BLaER1 (cell line): ENCODE measurements around the gene EDN2.

ENCODE experiments used
- H3K27ac ChIP-seq: shearing (Covaris generic); formaldehyde crosslinking; 2 replicates; pipeline ENCODE4 v1.8.1; 2022
- H3K27me3 ChIP-seq: shearing (Covaris generic); formaldehyde crosslinking; 2 replicates; pipeline ENCODE4 v1.8.1; 2022
- H3K36me3 ChIP-seq: shearing (Covaris generic); formaldehyde crosslinking; 2 replicates; pipeline ENCODE4 v1.8.1; 2022
- H3K4me1 ChIP-seq: shearing (Covaris generic); formaldehyde crosslinking; 2 replicates; pipeline ENCODE4 v1.8.1; 2022
- H3K4me2 ChIP-seq: shearing (Covaris generic); formaldehyde crosslinking; 2 replicates; pipeline ENCODE4 v1.8.1; 2022
- H3K4me3 ChIP-seq: shearing (Covaris generic); formaldehyde crosslinking; 2 replicates; pipeline ENCODE4 v1.8.1; 2022
- H3K9ac ChIP-seq: shearing (Covaris generic); formaldehyde crosslinking; 2 replicates; pipeline ENCODE4 v1.8.1; 2022
- H3K9me3 ChIP-seq: shearing (Covaris generic); formaldehyde crosslinking; 2 replicates; pipeline ENCODE4 v1.8.1; 2022
- H4K20me1 ChIP-seq: shearing (Covaris generic); formaldehyde crosslinking; 2 replicates; pipeline ENCODE4 v1.8.1; 2022
- Cebpa-rat ChIP-seq: shearing (Covaris generic); IDR thresholded peaks from 2 replicates; pipeline ENCODE4 v1.8.1; 2022

The EDN2 gene

DNA sequence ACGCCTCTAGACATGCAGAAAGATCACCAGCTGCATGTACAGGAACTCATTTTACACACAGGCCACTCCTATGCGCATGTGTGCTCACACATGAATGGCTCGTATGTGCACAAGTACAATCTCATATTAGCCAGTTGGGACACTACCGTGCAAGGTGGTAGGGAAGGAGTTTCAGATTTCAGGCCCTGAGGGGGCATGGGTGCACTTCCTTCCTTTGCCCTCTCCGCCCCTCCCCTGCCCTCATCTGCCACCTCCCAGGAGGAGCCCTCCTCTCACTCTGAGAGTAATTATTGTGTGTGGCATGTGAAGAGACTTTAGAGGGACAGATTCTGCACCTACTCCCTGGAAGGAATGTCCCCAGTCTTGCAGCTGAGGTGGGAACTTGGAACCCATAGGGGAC is 14.8 kb downstream of the EDN2 start:
- Histone ChIP-seq H3K9me3 (no peaks in the 10 kb centered on the region), H3K4me3 (no peak overlapping the region), H3K27me3 (no peaks in the 10 kb centered on the region), H3K4me2 (peak overlapping the region; percentile 65), H3K27ac (peak overlapping the region; percentile 1; the same call in 1 of the 2 replicates), H3K9ac (no peak overlapping the region), H3K36me3 (no peaks in the 10 kb centered on the region), H4K20me1 (no peaks in the 10 kb centered on the region), H3K4me1 (peaks cover 50% of the 10 kb centered on the region)
- TF ChIP-seq Cebpa-rat: no peak

DNA sequence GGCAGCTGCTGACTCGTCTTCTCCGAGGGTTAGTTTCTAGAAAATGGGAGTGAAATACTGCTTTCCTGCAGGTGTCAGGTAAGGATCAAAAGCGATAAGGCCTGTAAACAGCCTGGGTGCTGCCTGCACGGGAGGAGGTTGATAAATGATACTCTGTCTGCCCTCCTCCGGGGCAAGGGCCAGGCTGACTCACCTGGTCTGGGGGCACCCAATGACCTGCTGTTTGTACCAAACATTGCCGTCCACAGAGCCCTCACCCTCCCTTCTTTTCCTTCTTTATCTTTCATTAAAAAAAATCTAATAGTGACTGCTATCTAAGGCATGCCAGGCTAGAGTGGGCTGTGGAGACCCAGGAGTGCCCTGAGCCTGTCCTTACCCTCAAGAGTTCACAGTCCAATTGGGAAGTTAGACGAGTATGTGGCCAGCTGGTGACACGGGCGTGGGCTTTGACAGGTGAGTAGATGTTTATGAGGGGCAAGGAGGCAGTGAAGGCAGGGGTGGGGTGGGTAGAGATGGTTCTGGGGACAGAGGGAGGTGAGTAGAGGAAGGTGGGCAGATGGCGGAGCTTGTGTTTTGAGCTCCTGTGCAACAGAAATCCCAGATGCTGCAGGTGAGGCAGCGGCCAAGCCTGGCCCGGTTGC is 16.2 kb downstream of the EDN2 start:
- Histone ChIP-seq H3K27ac (peak overlapping the region; percentile 53; the same call in 1 of the 2 replicates), H3K9ac (no peak overlapping the region), H3K4me2 (peak overlapping the region; percentile 78), H3K9me3 (no peaks in the 10 kb centered on the region), H3K27me3 (no peaks in the 10 kb centered on the region), H3K36me3 (no peaks in the 10 kb centered on the region), H4K20me1 (no peaks in the 10 kb centered on the region), H3K4me3 (no peak overlapping the region), H3K4me1 (peaks cover 50% of the 10 kb centered on the region)
- TF ChIP-seq Cebpa-rat: no peak

DNA sequence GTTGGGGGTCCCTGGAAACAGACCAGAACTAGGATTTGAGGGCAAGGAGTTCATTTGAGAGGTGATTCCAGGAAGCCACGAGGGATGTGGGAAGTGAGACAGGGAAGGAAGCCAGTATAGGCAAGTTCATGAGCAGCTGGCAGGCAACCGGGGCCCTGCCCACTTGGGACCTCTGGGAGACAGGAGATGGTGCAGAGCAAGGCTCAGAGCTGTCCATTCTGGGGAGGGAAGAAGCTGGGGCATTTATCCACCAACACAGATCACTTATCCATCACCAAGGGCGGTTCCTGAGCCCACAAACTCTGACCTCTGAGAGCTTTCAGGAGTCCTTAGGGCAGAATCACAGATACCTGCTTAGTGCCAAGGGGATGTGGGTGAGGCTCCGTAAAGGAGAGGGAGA is 16.8 kb downstream of the EDN2 start:
- TF ChIP-seq Cebpa-rat: no peak
- peak overlapping the region; percentile 78 for H3K4me2 ChIP-seq
- no peak overlapping the region for H3K4me3 ChIP-seq
- H3K9ac ChIP-seq: no peak overlapping the region
- no peaks in the 10 kb centered on the region for H4K20me1 ChIP-seq
- H3K9me3 ChIP-seq: no peaks in the 10 kb centered on the region
- no peaks in the 10 kb centered on the region for H3K27me3 ChIP-seq
- peak overlapping the region; percentile 53 for H3K27ac ChIP-seq
- H3K4me1 ChIP-seq: peaks cover 50% of the 10 kb centered on the region
- no peaks in the 10 kb centered on the region for H3K36me3 ChIP-seq

DNA sequence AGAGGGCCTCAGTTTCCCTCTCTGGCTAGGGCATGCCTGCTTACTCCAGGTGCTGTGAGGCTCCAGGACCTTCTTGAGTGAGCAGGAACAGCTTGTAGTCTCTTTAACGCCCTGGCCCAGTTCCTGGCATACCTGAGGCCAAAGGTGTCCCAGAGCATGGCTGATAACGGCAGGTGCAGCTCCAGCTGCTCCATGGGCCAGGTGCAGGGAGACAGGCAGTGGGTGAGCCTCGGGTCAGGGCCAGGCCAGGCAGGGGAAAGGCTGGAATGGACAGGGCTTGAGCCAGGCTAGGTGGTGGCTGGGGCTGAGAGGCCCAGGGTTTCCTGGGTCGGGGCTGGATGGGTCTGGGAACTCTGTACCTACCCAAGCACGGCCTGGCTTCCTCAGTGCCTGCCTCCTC is 18.3 kb downstream of the EDN2 start:
- H3K4me1 ChIP-seq: peaks cover 50% of the 10 kb centered on the region
- H3K4me3 ChIP-seq: no peak overlapping the region
- H3K27ac ChIP-seq: peak overlapping the region; percentile 53
- H3K9me3 ChIP-seq: no peaks in the 10 kb centered on the region
- peak overlapping the region; percentile 78 for H3K4me2 ChIP-seq
- no peaks in the 10 kb centered on the region for H3K36me3 ChIP-seq
- H3K27me3 ChIP-seq: no peaks in the 10 kb centered on the region
- no peak for TF ChIP-seq Cebpa-rat
- H4K20me1 ChIP-seq: no peaks in the 10 kb centered on the region
- H3K9ac ChIP-seq: no peak overlapping the region

DNA sequence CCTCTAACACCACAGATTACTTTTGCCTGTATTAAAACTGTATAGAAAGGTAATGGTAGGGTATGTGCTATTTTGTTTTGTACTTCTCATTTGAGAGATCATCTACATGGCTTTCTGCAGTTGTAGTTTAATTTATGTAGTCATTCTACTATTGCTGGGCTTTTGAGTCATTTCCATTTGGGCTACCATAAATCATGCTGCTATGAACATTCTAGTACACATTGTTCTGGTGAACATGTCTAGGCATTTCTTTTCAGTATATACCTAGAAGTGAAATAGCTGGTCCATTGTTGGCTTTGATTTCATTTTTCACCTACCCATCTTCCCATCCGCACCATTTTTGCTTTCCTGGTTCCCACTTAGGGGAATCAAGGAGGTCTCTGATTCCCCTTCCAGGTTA is 18.7 kb downstream of the EDN2 start:
- H3K9ac ChIP-seq: no peak overlapping the region

DNA sequence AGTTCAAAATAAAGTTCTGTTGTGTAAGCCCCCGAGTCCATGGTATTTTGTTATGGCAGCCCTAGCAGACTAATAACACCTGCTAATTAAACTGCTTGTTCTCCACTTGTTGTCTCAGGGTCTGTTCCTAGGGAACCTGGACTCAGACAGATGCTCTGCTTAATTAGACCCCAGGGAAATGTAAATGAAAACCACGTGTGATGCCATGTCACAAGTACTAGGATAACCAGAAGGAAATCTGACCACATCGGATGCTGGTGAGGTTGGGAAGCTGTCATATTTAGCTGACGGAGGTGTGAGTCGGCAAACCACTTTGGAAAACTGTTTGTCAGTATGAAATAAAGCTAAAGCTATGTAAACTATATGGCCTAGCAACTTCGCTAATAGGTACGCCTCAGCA is 19.6 kb downstream of the EDN2 start:
- Histone ChIP-seq H3K36me3 (no peaks in the 10 kb centered on the region), H3K27me3 (no peaks in the 10 kb centered on the region), H3K9me3 (no peaks in the 10 kb centered on the region), H3K4me1 (peaks cover 41% of the 10 kb centered on the region), H4K20me1 (no peaks in the 10 kb centered on the region), H3K4me3 (no peak overlapping the region), H3K27ac (no peak overlapping the region), H3K9ac (no peak overlapping the region), H3K4me2 (no peak overlapping the region)
- no peak for TF ChIP-seq Cebpa-rat

More for the DNA sequence above, 18.7 kb downstream of the EDN2 start:
- no peak overlapping the region for H3K4me3 ChIP-seq
- H3K36me3 ChIP-seq: no peaks in the 10 kb centered on the region
- no peaks in the 10 kb centered on the region for H4K20me1 ChIP-seq
- TF ChIP-seq Cebpa-rat: no peak
- peak overlapping the region; percentile 78; the same call in 1 of the 2 replicates for H3K4me2 ChIP-seq
- H3K27ac ChIP-seq: peak overlapping the region; percentile 53; the same call in 1 of the 2 replicates
- no peaks in the 10 kb centered on the region for H3K27me3 ChIP-seq
- no peaks in the 10 kb centered on the region for H3K9me3 ChIP-seq
- peaks cover 50% of the 10 kb centered on the region for H3K4me1 ChIP-seq

DNA sequence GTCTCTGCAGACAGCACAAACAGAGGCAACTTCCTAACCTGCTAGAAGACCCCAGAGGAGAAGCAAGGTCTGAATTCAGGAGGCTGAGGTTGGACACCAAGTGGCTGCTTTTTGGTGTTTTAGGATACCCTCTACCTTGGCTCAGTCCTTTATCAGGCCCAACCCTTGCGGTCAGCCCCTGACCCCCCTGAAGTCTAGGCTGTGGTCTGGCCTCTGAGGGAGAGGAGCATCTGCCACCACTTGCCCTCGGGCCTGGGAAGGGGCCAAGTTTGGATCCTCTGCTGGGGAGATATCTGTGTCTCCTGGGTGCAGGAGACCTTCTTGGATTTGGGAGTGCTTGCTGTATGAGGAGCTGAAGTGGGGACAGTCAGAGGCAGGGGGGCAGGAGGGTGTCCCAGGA is 21.0 kb downstream of the EDN2 start:
- Histone ChIP-seq H3K9me3 (no peaks in the 10 kb centered on the region), H3K27ac (no peak overlapping the region), H3K27me3 (no peaks in the 10 kb centered on the region), H3K4me3 (no peak overlapping the region), H3K36me3 (no peaks in the 10 kb centered on the region), H3K9ac (no peak overlapping the region), H4K20me1 (no peaks in the 10 kb centered on the region), H3K4me1 (peaks cover 28% of the 10 kb centered on the region), H3K4me2 (no peak overlapping the region)
- TF ChIP-seq Cebpa-rat: no peak

DNA sequence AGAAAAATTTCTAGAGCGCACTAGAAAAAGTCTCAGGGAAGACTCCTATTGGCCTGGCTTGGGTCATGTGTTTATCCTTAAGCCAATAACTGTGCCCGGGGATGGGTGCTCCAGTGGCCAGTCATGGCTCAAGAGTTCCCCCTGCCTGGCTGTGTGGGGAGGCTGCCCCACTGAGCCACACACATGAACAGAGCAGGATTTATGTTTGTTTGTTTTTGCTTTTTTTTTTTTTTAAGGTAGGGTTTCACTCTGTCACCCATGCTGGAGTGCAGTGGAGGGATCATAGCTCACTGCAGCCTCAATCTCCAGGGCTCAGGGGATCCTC is 21.8 kb downstream of the EDN2 start:
- H3K27ac ChIP-seq: no peak overlapping the region
- no peak for TF ChIP-seq Cebpa-rat

DNA sequence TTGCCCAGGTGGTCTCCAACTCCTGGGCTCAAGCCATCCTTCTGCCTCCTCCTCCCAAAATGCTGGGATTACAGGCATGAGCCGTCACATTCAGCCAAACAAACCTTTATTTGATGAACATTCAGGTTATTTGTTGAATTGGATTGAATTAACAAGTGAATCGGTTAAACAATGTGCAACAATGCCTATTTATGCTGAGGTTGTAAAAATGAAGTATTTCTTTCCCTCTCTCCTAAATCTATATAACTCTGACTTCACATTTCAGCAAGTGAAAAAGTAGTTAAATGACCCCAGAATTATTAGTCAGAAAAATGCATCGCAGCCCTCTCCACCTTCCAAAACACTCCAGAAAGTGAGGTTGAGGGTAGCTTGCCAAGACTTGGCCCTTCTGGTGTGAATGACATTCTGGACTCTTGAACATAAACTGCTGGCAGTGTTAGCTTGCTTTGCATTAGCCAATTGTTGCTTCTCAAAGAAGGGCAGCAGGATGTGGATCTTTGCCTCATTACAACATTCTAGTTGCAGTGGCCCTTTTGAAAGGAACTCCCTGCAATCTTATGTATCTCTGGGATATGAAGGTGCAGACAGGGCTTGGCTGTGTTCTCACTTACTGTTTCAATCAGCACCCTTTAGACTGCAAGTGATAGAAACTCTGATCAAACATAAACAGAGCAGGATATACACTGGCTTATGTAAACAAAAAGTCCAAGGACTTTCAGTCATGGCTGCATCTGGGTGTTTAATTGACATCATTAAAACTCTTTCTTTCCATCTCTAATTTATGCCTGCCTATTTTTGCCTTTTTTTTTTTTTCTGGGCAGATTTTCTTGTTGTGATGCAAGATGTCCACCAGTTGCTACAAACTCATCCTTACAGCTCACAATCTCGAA is 22.4 kb downstream of the EDN2 start:
- Histone ChIP-seq H3K4me3 (no peak overlapping the region), H3K9me3 (no peaks in the 10 kb centered on the region), H3K27me3 (no peaks in the 10 kb centered on the region), H3K4me2 (no peak overlapping the region), H3K27ac (no peak overlapping the region), H3K36me3 (no peaks in the 10 kb centered on the region), H3K4me1 (peaks cover 13% of the 10 kb centered on the region), H4K20me1 (no peaks in the 10 kb centered on the region), H3K9ac (no peak overlapping the region)
- TF ChIP-seq Cebpa-rat: no peak

More for the DNA sequence above, 21.8 kb downstream of the EDN2 start:
- H4K20me1 ChIP-seq: no peaks in the 10 kb centered on the region
- H3K4me1 ChIP-seq: peaks cover 19% of the 10 kb centered on the region
- H3K9me3 ChIP-seq: no peaks in the 10 kb centered on the region
- H3K9ac ChIP-seq: no peak overlapping the region
- H3K27me3 ChIP-seq: no peaks in the 10 kb centered on the region
- no peak overlapping the region for H3K4me3 ChIP-seq
- no peaks in the 10 kb centered on the region for H3K36me3 ChIP-seq
- H3K4me2 ChIP-seq: no peak overlapping the region

DNA sequence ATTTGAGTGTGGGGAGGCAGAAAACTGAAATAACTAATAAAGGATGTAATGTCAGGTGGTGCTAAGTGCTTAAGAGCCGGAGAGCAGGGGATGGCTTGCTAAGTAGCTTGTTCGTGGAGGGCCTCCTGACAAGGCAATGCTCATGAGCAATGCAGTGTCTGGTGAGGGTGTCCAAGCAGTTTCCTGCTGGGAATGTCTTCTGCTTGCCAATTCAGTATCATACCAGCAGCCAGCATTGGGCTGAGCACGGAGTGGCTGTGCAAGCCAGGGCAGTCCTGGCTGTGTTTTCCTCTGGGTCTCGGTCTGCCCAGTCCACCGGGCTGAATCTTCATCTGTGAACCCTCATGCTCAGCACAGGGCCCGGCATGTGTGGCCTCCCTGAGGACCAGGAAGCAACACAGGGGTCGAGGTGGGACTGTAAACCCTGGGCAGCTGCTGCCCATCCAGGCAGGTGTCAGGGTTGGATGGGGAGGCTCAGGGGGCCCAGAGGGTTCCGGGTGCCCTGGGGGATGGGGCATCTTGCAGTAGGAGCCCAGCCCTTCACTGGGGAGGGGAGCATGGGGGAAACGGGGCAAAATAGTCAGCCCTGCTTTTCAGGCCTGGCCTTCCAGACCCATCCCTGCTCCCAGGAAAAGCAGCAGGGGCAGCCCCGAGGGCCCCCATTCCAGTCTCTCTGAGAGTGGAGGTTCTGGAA is 27.5 kb downstream of the EDN2 start:
- no peaks in the 10 kb centered on the region for H3K4me1 ChIP-seq
- H4K20me1 ChIP-seq: no peaks in the 10 kb centered on the region
- no peaks in the 10 kb centered on the region for H3K9me3 ChIP-seq
- H3K4me3 ChIP-seq: no peak overlapping the region
- no peaks in the 10 kb centered on the region for H3K27me3 ChIP-seq
- H3K4me2 ChIP-seq: no peak overlapping the region
- no peak overlapping the region for H3K27ac ChIP-seq
- H3K36me3 ChIP-seq: no peaks in the 10 kb centered on the region
- no peak for TF ChIP-seq Cebpa-rat
- no peak overlapping the region for H3K9ac ChIP-seq
